Measurements from ENCODE around the gene IL13.

GRCh38 chr5:132665574-132666080 is 7.7 kb downstream of the IL13 start:
- no peak for TF ChIP-seq PPARA (CRISPR knock-in tag; IDR thresholded peaks at IDR 0.05; ENCODE audit: borderline replicate concordance)
- TF ChIP-seq RARB (CRISPR knock-in tag; IDR thresholded peaks at IDR 0.05): no peak
- TF ChIP-seq CREB5 (CRISPR knock-in tag; IDR thresholded peaks at IDR 0.05; ENCODE audit: low read depth): no peak
- no peak for TF ChIP-seq GLIS3 (CRISPR knock-in tag; IDR thresholded peaks at IDR 0.05)
- TF ChIP-seq PATZ1 (CRISPR knock-in tag; IDR thresholded peaks at IDR 0.05; ENCODE audit: borderline replicate concordance): no peak
- TF ChIP-seq TSHZ2 (CRISPR knock-in tag; IDR thresholded peaks at IDR 0.05): no peak
